Mesendoderm (in vitro differentiated cells): ENCODE results near the gene HPS1.

Experiments
- DNase-seq: peaks from one replicate; pipeline ENCODE4 v3.0.0; 2013
- H2AK5ac ChIP-seq: 2 replicates; pipeline ENCODE4 v1.6.1; 2013; ENCODE audit warnings: low read length, inconsistent platforms
- H2BK120ac ChIP-seq: 2 replicates; pipeline ENCODE4 v1.6.1; 2013; ENCODE audit warnings: low read depth, mild to moderate bottlenecking, low read length, moderate library complexity, mixed read lengths
- H2BK15ac ChIP-seq: replicated peaks from 2 replicates; pipeline ENCODE4 v1.6.1; 2013; ENCODE audit warnings: low read depth, mild to moderate bottlenecking, moderate library complexity
- H2BK5ac ChIP-seq: 2 replicates; pipeline ENCODE4 v1.6.1; 2013; ENCODE audit warnings: low read length, inconsistent platforms
- H3K18ac ChIP-seq: 2 replicates; pipeline ENCODE4 v1.6.1; 2013; ENCODE audit warnings: mild to moderate bottlenecking, low read length, mixed read lengths
- H3K23ac ChIP-seq: one replicate; pipeline ENCODE4 v1.6.1; 2013; ENCODE audit warnings: low read length
- H3K27ac ChIP-seq: 2 replicates; pipeline ENCODE4 v1.5.1; 2013; ENCODE audit warnings: low read depth, mild to moderate bottlenecking, inconsistent platforms, low read length, moderate library complexity
- H3K27me3 ChIP-seq: 2 replicates; pipeline ENCODE4 v1.6.1; 2013; ENCODE audit warnings: low read length, control low read depth, mild to moderate bottlenecking, inconsistent platforms; ENCODE audit not compliant: insufficient read depth, poor library complexity
- H3K36me3 ChIP-seq: 2 replicates; pipeline ENCODE4 v1.6.1; 2013; ENCODE audit warnings: low read length, inconsistent platforms; ENCODE audit not compliant: control insufficient read depth, insufficient read depth
- H3K4ac ChIP-seq: one replicate; pipeline ENCODE4 v1.6.1; 2013; ENCODE audit warnings: low read depth, mild to moderate bottlenecking, low read length, moderate library complexity
- H3K4me1 ChIP-seq: 2 replicates; pipeline ENCODE4 v1.6.1; 2013; ENCODE audit warnings: low read depth, low read length, inconsistent platforms; ENCODE audit not compliant: control insufficient read depth
- H3K4me2 ChIP-seq: 2 replicates; pipeline ENCODE4 v1.6.1; 2013; ENCODE audit warnings: low read length
- H3K4me3 ChIP-seq: 2 replicates; pipeline ENCODE4 v1.5.1; 2013; ENCODE audit warnings: mild to moderate bottlenecking, low read length
- H3K56ac ChIP-seq: one replicate; pipeline ENCODE4 v1.6.1; 2013; ENCODE audit warnings: low read length
- H3K79me1 ChIP-seq: 2 replicates; pipeline ENCODE4 v1.6.1; 2013; ENCODE audit warnings: low read length, inconsistent platforms
- H3K79me2 ChIP-seq: 2 replicates; pipeline ENCODE4 v1.6.1; 2013; ENCODE audit warnings: mild to moderate bottlenecking, low read length; ENCODE audit not compliant: control insufficient read depth, insufficient read depth
- H3K9ac ChIP-seq: 2 replicates; pipeline ENCODE4 v1.6.1; 2013; ENCODE audit warnings: low read length, inconsistent platforms
- H4K5ac ChIP-seq: one replicate; pipeline ENCODE4 v1.6.1; 2013; ENCODE audit warnings: low read length
- H4K8ac ChIP-seq: one replicate; pipeline ENCODE4 v1.6.1; 2013; ENCODE audit warnings: low read depth, mild to moderate bottlenecking, control low read depth, low read length, moderate library complexity
- WGBS: extraction: QIAGEN DNeasy Blood & Tissue Kit; methylation state at CpG from one replicate; pipeline ENCODE4 v1.1.7; 2013; ENCODE audit warnings: low lambda C conversion rate, missing lambda C conversion rate; ENCODE audit not compliant: insufficient coverage; ENCODE audit errors: extremely low coverage; 5-methylcytosine and 5-hydroxymethylcytosine counted together

The HPS1 gene

DNA sequence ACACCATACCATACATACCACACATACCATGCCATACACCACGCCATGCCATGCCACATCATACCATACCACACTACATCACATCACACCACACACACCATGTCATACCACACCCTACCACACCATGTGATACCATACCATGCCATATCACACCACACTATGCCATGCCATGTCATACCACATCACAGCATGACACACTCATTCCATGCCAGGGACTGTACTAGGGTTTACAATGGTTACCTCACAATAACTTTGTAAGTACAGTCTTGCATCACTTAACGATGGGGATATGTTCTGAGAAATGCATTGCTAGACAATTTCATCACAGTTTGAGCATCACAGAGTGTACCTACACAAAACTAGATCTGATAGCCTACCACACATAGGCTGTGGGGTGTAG, 46.3 kb downstream of the HPS1 start:
- no peak overlapping the region for H3K27ac ChIP-seq
- no peak overlapping the region for H3K18ac ChIP-seq
- no peak overlapping the region for H2BK15ac ChIP-seq
- H2AK5ac ChIP-seq: no peak overlapping the region
- H3K4ac ChIP-seq: no peak overlapping the region
- no peaks in the 10 kb centered on the region for H3K4me1 ChIP-seq
- no peak overlapping the region for H4K5ac ChIP-seq
- no peak overlapping the region for H3K9ac ChIP-seq
- no peak overlapping the region for H3K4me3 ChIP-seq
- no peaks in the 10 kb centered on the region for H3K79me2 ChIP-seq
- H2BK5ac ChIP-seq: no peak overlapping the region
- no peak overlapping the region for H3K56ac ChIP-seq
- H3K27me3 ChIP-seq: no peaks in the 10 kb centered on the region
- DNase-seq: no peak
- H3K4me2 ChIP-seq: no peak overlapping the region
- no peak overlapping the region for H2BK120ac ChIP-seq
- H4K8ac ChIP-seq: no peak overlapping the region
- WGBS: 100% methylated on average over 1 of the region's 2 CpGs
- H3K79me1 ChIP-seq: no peaks in the 10 kb centered on the region
- H3K36me3 ChIP-seq: no peaks in the 10 kb centered on the region
- H3K23ac ChIP-seq: no peak overlapping the region

GRCh38 chr10:98399784-98400183, 47.0 kb downstream of the HPS1 start:
- Histone ChIP-seq H4K8ac (no peak overlapping the region), H2BK120ac (no peak overlapping the region), H2BK5ac (no peak overlapping the region), H3K79me2 (no peaks in the 10 kb centered on the region), H3K4me2 (no peak overlapping the region), H3K79me1 (no peaks in the 10 kb centered on the region), H4K5ac (no peak overlapping the region), H3K4ac (no peak overlapping the region), H2AK5ac (no peak overlapping the region), H3K4me1 (no peaks in the 10 kb centered on the region), H3K56ac (no peak overlapping the region), H2BK15ac (no peak overlapping the region), H3K9ac (no peak overlapping the region), H3K27me3 (no peaks in the 10 kb centered on the region), H3K36me3 (no peaks in the 10 kb centered on the region), H3K4me3 (no peak overlapping the region), H3K18ac (no peak overlapping the region), H3K23ac (no peak overlapping the region), H3K27ac (no peak overlapping the region)
- WGBS: no CpG with 5 or more reads among the region's 9 CpGs
- no peak for DNase-seq

GRCh38 chr10:98397089-98397600, 49.6 kb downstream of the HPS1 start:
- no peak overlapping the region for H3K9ac ChIP-seq
- no peak overlapping the region for H3K27ac ChIP-seq
- H4K8ac ChIP-seq: no peak overlapping the region
- no peak overlapping the region for H3K4me2 ChIP-seq
- no peaks in the 10 kb centered on the region for H3K79me1 ChIP-seq
- no peaks in the 10 kb centered on the region for H3K4me1 ChIP-seq
- H2BK120ac ChIP-seq: no peak overlapping the region
- H2BK15ac ChIP-seq: no peak overlapping the region
- no peaks in the 10 kb centered on the region for H3K36me3 ChIP-seq
- no peak overlapping the region for H3K56ac ChIP-seq
- WGBS: no CpG with 5 or more reads among the region's 9 CpGs
- no peak overlapping the region for H4K5ac ChIP-seq
- no peak for DNase-seq
- no peak overlapping the region for H2AK5ac ChIP-seq
- H3K4ac ChIP-seq: no peak overlapping the region
- no peak overlapping the region for H2BK5ac ChIP-seq
- no peak overlapping the region for H3K4me3 ChIP-seq
- H3K23ac ChIP-seq: no peak overlapping the region
- H3K18ac ChIP-seq: no peak overlapping the region
- H3K79me2 ChIP-seq: no peaks in the 10 kb centered on the region
- no peaks in the 10 kb centered on the region for H3K27me3 ChIP-seq

GRCh38 chr10:98396096-98397063, 50.4 kb downstream of the HPS1 start:
- H3K56ac ChIP-seq: no peak overlapping the region
- no CpG with 5 or more reads among the region's 6 CpGs for WGBS
- DNase-seq: no peak

GRCh38 chr10:98394851-98395440, 51.8 kb downstream of the HPS1 start:
- Histone ChIP-seq H3K79me1 (no peaks in the 10 kb centered on the region), H3K27ac (no peak overlapping the region), H2BK120ac (no peak overlapping the region), H3K56ac (no peak overlapping the region), H3K18ac (no peak overlapping the region), H2BK5ac (no peak overlapping the region), H3K79me2 (no peaks in the 10 kb centered on the region), H3K27me3 (no peaks in the 10 kb centered on the region), H4K8ac (no peak overlapping the region), H2BK15ac (no peak overlapping the region), H4K5ac (no peak overlapping the region), H3K4me1 (no peaks in the 10 kb centered on the region), H3K23ac (no peak overlapping the region), H3K4me2 (no peak overlapping the region), H3K4me3 (no peak overlapping the region), H3K4ac (no peak overlapping the region), H3K9ac (no peak overlapping the region), H2AK5ac (no peak overlapping the region), H3K36me3 (no peaks in the 10 kb centered on the region)
- WGBS: no CpG with 5 or more reads among the region's 8 CpGs
- DNase-seq: no peak

More at GRCh38 chr10:98396096-98397063, 50.4 kb downstream of the HPS1 start:
- Histone ChIP-seq H4K5ac (no peak overlapping the region), H3K36me3 (no peaks in the 10 kb centered on the region), H2AK5ac (no peak overlapping the region), H3K9ac (no peak overlapping the region), H2BK120ac (no peak overlapping the region), H4K8ac (no peak overlapping the region), H3K4me1 (no peaks in the 10 kb centered on the region), H2BK5ac (no peak overlapping the region), H3K18ac (no peak overlapping the region), H2BK15ac (no peak overlapping the region), H3K79me1 (no peaks in the 10 kb centered on the region), H3K79me2 (no peaks in the 10 kb centered on the region), H3K4ac (no peak overlapping the region), H3K4me2 (no peak overlapping the region), H3K27ac (no peak overlapping the region), H3K4me3 (no peak overlapping the region), H3K27me3 (no peaks in the 10 kb centered on the region), H3K23ac (no peak overlapping the region)
